HCT116 (cell line): ENCODE data around the gene SOX9.

Experiments
- CTCF ChIP-seq, 3 experiments: fragments of 200-600 bp in 1 of 3; sonication (generic) in 1 of 3; IDR thresholded peaks in 2 of 3; conservative IDR thresholded peaks in 1 of 3; 2 replicates each; pipeline ENCODE4 v1.5.1; 2012 to 2017; ENCODE audit warnings: low read depth in 2 of 3, low read length in 2 of 3, antibody characterized with exemption in 1 of 3, borderline replicate concordance in 1 of 3, control low read depth in 1 of 3, mild to moderate bottlenecking in 1 of 3, mixed read lengths in 1 of 3, mixed run types in 1 of 3, moderate library complexity in 1 of 3; ENCODE audit not compliant: insufficient read depth in 1 of 3
- POLR2A ChIP-seq: IDR thresholded peaks from 2 replicates; pipeline ENCODE4 v1.7.0; 2011; ENCODE audit warnings: borderline replicate concordance; ENCODE audit not compliant: insufficient read depth, insufficient read length; ENCODE audit errors: extremely low read depth

- TF ChIP-seq CTCF (IDR thresholded peaks at IDR 0.05 in 2 of 3, conservative IDR thresholded peaks at IDR 0.05 in 1 of 3; ENCODE audit: borderline replicate concordance in 1 of 3, insufficient read depth in 1 of 3, low read depth in 2 of 3, low read length in 2 of 3) (no peak), POLR2A (no peak)
Observed at GRCh38 chr17:72123530-72124437, 3.0 kb downstream of the SOX9 start.
